HG03442 (cell line): Measurements from ENCODE around the gene FCAMR.

Experiments
- ATAC-seq: cut with Tn5 transposase; IDR thresholded peaks from one replicate; pipeline ENCODE4 v1.9.1; 2021; ENCODE audit warnings: mild to moderate bottlenecking, moderate library complexity; ENCODE audit not compliant: unreplicated experiment

The FCAMR gene

GRCh38 chr1:206912445-206913095 lies 57.7 kb downstream of the FCAMR start:
- ATAC-seq, result no peak

- no peak for ATAC-seq
Observed at GRCh38 chr1:206911064-206911663, 59.1 kb downstream of the FCAMR start.

- no peak for ATAC-seq
Observed at GRCh38 chr1:206909883-206910318, 60.4 kb downstream of the FCAMR start.

- no peak for ATAC-seq
Observed at GRCh38 chr1:206909161-206909882, 60.9 kb downstream of the FCAMR start.

DNA sequence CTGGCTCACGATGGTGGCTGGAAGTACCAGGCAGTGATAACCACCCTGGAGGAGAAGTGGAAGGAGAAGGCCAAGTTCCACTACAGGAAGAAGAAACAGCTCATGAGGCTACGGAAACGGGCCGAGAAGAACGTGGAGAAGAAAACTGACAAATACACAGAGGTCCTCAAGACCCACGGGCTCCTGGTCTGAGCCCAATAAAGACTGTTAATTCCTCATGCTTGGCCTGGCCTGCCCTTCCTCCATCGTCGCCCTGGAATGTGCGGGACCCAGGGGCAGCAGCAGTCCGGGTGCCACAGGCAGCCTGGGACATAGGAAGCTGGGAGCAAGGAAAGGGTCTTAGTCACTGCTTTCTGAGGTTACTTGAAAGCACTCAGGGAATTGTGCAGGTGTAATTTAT lies 62.2 kb downstream of the FCAMR start:
- ATAC-seq, result no peak
